RWPE1 (cell line): ENCODE measurements around the gene INPP4B.

Experiments used
- CTCF ChIA-PET: fragments of 350-600 bp; sonication (Branson Sonifier 250); formaldehyde crosslinking; extraction: SDS; loops from one replicate; lab custom pipeline; 2021; lab: Yijun Ruan, JAX
- POLR2A ChIA-PET: fragments of 400-600 bp; formaldehyde crosslinking; extraction: SDS; loops from one replicate; lab custom pipeline; 2020; ENCODE audit warnings: antibody characterized with exemption; ENCODE audit not compliant: low non-redundant PET; lab: Yijun Ruan, JAX
- DNase-seq: peaks from one replicate; pipeline ENCODE4 v3.0.0; 2012; ENCODE audit warnings: low spot score
- H3K27ac ChIP-seq: fragments of 450-650 bp; 2 replicates; pipeline ENCODE4 v1.5.1; 2017
- CTCF ChIP-seq: fragments of 450-650 bp; conservative IDR thresholded peaks from 2 replicates; pipeline ENCODE4 v1.5.1; 2017; ENCODE audit warnings: low read depth, mild to moderate bottlenecking

INPP4B gene

GRCh38 chr4:142130666-142131065 lies 715.4 kb downstream of the INPP4B start:
- ChIA-PET POLR2A (no interaction called here), CTCF (no interaction called here)
- TF ChIP-seq CTCF, result no peak
- H3K27ac ChIP-seq, result no peak overlapping the region
- DNase-seq, result no peak

GRCh38 chr4:142129931-142130330 lies 716.2 kb downstream of the INPP4B start:
- no peak overlapping the region for H3K27ac ChIP-seq
- no peak for TF ChIP-seq CTCF
- no peak for DNase-seq
- CTCF ChIA-PET, result interaction anchor here (0.9 kb wide), 1 partner anchor 588 kb away, joined by 4 read pairs; no protein-coding TSS in a partner anchor
- POLR2A ChIA-PET, result no interaction called here

GRCh38 chr4:142129473-142129872 lies 716.6 kb downstream of the INPP4B start:
- DNase-seq, result no peak
- no peak overlapping the region for H3K27ac ChIP-seq
- CTCF ChIA-PET, result interaction anchor here (0.9 kb wide), 1 partner anchor 589 kb away, joined by 4 read pairs; no protein-coding TSS in a partner anchor
- TF ChIP-seq CTCF, result no peak
- POLR2A ChIA-PET, result no interaction called here

- POLR2A ChIA-PET, result no interaction called here
- CTCF ChIA-PET, result interaction anchor here (0.5 to 0.7 kb wide), 3 partner anchors 128 to 592 kb away, joined by 3 to 5 read pairs (median 3); no protein-coding TSS in a partner anchor
- TF ChIP-seq CTCF, result no peak
- DNase-seq, result no peak
- no peak overlapping the region for H3K27ac ChIP-seq
Measured at GRCh38 chr4:142128529-142128928, 717.6 kb downstream of the INPP4B start.

GRCh38 chr4:142126890-142127497 lies 719.1 kb downstream of the INPP4B start:
- peak; percentile 32 for DNase-seq
- no peak overlapping the region for H3K27ac ChIP-seq
- peak; percentile 84 for TF ChIP-seq CTCF
- POLR2A ChIA-PET, result no interaction called here
- CTCF ChIA-PET, result interaction anchor here (0.6 to 0.9 kb wide), 8 partner anchors 11 to 781 kb away, joined by 3 to 4 read pairs (median 4); partner anchors contain the start of gene INPP4B

GRCh38 chr4:142124874-142125273 lies 721.2 kb downstream of the INPP4B start:
- POLR2A ChIA-PET, result no interaction called here
- CTCF ChIA-PET, result no interaction called here
- TF ChIP-seq CTCF, result no peak
- DNase-seq, result no peak
- H3K27ac ChIP-seq, result no peak overlapping the region
